SK-N-SH treated with all-trans-retinoic acid at 6 μM for 48 hours (cell line): ENCODE data around the gene SYTL2.

Source experiments
- ATAC-seq: fragments of 200-7000 bp; cut with Tn5 transposase; 3 replicates; pipeline ENCODE4 v1.9.1; 2020; ENCODE audit warnings: mild to moderate bottlenecking, moderate library complexity
- ARNTL ChIP-seq: fragments of 450-650 bp; formaldehyde crosslinking; IDR thresholded peaks from 2 replicates; pipeline ENCODE4 v1.5.0; 2020; ENCODE audit warnings: low read depth, mild to moderate bottlenecking, moderate library complexity, borderline replicate concordance
- BACH2 ChIP-seq: fragments of 250-450 bp; sonication (Bioruptor Pico); IDR thresholded peaks from 2 replicates; pipeline ENCODE4 v1.9.0; 2021; ENCODE audit warnings: mild to moderate bottlenecking, borderline replicate concordance
- CSDC2 ChIP-seq: fragments of 250-450 bp; sonication (Bioruptor Pico); IDR thresholded peaks from 2 replicates; pipeline ENCODE4 v1.5.0; 2020; ENCODE audit warnings: mild to moderate bottlenecking, moderate library complexity
- ESRRG ChIP-seq: fragments of 250-450 bp; sonication (Bioruptor Pico); IDR thresholded peaks from 2 replicates; pipeline ENCODE4 v1.6.1; 2021; ENCODE audit warnings: mild to moderate bottlenecking
- GLIS3 ChIP-seq: fragments of 250-450 bp; sonication (Bioruptor Pico); IDR thresholded peaks from 2 replicates; pipeline ENCODE4 v1.5.0; 2020; ENCODE audit warnings: mild to moderate bottlenecking, moderate library complexity
- ISL1 ChIP-seq: fragments of 250-450 bp; sonication (Bioruptor Pico); IDR thresholded peaks from 2 replicates; pipeline ENCODE4 v2.1.2; 2022; ENCODE audit warnings: mild to moderate bottlenecking, moderate library complexity
- OSR1 ChIP-seq: fragments of 250-450 bp; sonication (Bioruptor Pico); IDR thresholded peaks from 2 replicates; pipeline ENCODE4 v1.8.0; 2022; ENCODE audit warnings: moderate library complexity, mild to moderate bottlenecking, inconsistent platforms
- PPARA ChIP-seq: fragments of 250-450 bp; sonication (Bioruptor Pico); IDR thresholded peaks from 2 replicates; pipeline ENCODE4 v1.5.0; 2020; ENCODE audit warnings: mild to moderate bottlenecking, borderline replicate concordance
- RARB ChIP-seq: fragments of 250-450 bp; sonication (Bioruptor Pico); IDR thresholded peaks from 2 replicates; pipeline ENCODE4 v1.8.0; 2021; ENCODE audit warnings: mild to moderate bottlenecking, moderate library complexity
- SNAI2 ChIP-seq: fragments of 250-450 bp; sonication (Bioruptor Pico); IDR thresholded peaks from 2 replicates; pipeline ENCODE4 v1.5.0; 2020; ENCODE audit warnings: mild to moderate bottlenecking, moderate library complexity
- TCF4 ChIP-seq: fragments of 250-450 bp; sonication (Bioruptor Pico); IDR thresholded peaks from 2 replicates; pipeline ENCODE4 v1.8.0; 2021; ENCODE audit warnings: mild to moderate bottlenecking, moderate library complexity, borderline replicate concordance
- TOX ChIP-seq: fragments of 250-450 bp; sonication (Bioruptor Pico); IDR thresholded peaks from 2 replicates; pipeline ENCODE4 v1.8.0; 2021; ENCODE audit warnings: mild to moderate bottlenecking, moderate library complexity, borderline replicate concordance
- ZC3H10 ChIP-seq: fragments of 250-450 bp; sonication (Bioruptor Pico); IDR thresholded peaks from 2 replicates; pipeline ENCODE4 v1.5.1; 2021; ENCODE audit warnings: mild to moderate bottlenecking, moderate library complexity
- ZFP3 ChIP-seq: fragments of 250-450 bp; sonication (Bioruptor Pico); IDR thresholded peaks from 2 replicates; pipeline ENCODE4 v1.5.0; 2020; ENCODE audit warnings: mild to moderate bottlenecking, moderate library complexity
- ZNF565 ChIP-seq: fragments of 450-650 bp; formaldehyde crosslinking; conservative IDR thresholded peaks from 2 replicates; pipeline ENCODE4 v1.5.0; 2020; ENCODE audit warnings: low read depth, mild to moderate bottlenecking, moderate library complexity
- ZNF70 ChIP-seq: fragments of 450-650 bp; formaldehyde crosslinking; IDR thresholded peaks from 2 replicates; pipeline ENCODE4 v1.5.0; 2020; ENCODE audit warnings: mild to moderate bottlenecking, moderate library complexity
- ZNF8 ChIP-seq: fragments of 450-650 bp; formaldehyde crosslinking; IDR thresholded peaks from 2 replicates; pipeline ENCODE4 v1.5.0; 2020; ENCODE audit warnings: mild to moderate bottlenecking, moderate library complexity
- TF ChIP-seq, protein P1 (sequence below): fragments of 250-450 bp; sonication (Bioruptor Pico); IDR thresholded peaks from 2 replicates; pipeline ENCODE4 v1.8.0; 2021; ENCODE audit warnings: low read depth, mild to moderate bottlenecking, moderate library complexity, borderline replicate concordance
- TF ChIP-seq, protein P2 (sequence below): fragments of 250-450 bp; sonication (Bioruptor Pico); IDR thresholded peaks from 2 replicates; pipeline ENCODE4 v1.5.1; 2020; ENCODE audit warnings: low read depth, mild to moderate bottlenecking, moderate library complexity
- TF ChIP-seq, protein P3 (sequence below): fragments of 250-450 bp; sonication (Bioruptor Pico); IDR thresholded peaks from 2 replicates; pipeline ENCODE4 v1.8.0; 2020; ENCODE audit warnings: mild to moderate bottlenecking, moderate library complexity, borderline replicate concordance
- TF ChIP-seq, protein P4 (sequence below): fragments of 250-450 bp; sonication (Bioruptor Pico); IDR thresholded peaks from 2 replicates; pipeline ENCODE4 v1.5.1; 2021; ENCODE audit warnings: mild to moderate bottlenecking, moderate library complexity
- TF ChIP-seq, protein P5 (sequence below): fragments of 250-450 bp; sonication (Bioruptor Pico); IDR thresholded peaks from 2 replicates; pipeline ENCODE4 v1.5.0; 2020; ENCODE audit warnings: mild to moderate bottlenecking, moderate library complexity

The SYTL2 gene

DNA sequence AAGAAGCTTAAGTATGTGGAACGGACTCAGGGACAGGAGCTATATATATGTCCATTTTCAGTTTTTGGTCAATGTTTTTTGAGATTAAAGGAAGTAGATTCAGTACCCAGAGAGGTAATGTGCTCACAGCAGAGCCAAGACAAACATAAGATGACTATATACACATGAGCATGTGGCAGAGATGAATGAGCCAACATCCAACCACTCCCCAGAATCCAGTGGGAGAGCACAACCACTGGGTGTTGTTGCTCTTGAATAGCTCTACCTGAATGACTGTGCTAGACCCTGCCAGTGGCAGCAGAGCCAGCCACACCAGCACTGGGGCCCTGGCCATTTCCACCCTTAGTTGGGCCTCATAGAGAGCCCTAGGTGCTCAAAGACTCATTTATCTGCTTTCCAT, 10.7 kb upstream of the SYTL2 start:
- ATAC-seq: peak; percentile 27; the same call in 2 of the 3 replicates
- TF ChIP-seq, protein P1, sequence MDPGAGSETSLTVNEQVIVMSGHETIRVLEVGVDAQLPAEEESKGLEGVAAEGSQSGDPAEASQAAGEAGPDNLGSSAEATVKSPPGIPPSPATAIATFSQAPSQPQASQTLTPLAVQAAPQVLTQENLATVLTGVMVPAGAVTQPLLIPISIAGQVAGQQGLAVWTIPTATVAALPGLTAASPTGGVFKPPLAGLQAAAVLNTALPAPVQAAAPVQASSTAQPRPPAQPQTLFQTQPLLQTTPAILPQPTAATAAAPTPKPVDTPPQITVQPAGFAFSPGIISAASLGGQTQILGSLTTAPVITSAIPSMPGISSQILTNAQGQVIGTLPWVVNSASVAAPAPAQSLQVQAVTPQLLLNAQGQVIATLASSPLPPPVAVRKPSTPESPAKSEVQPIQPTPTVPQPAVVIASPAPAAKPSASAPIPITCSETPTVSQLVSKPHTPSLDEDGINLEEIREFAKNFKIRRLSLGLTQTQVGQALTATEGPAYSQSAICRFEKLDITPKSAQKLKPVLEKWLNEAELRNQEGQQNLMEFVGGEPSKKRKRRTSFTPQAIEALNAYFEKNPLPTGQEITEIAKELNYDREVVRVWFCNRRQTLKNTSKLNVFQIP: no peak
- TF ChIP-seq OSR1 (CRISPR knock-in tag) (no peak), TCF4 (no peak), ZNF8 (no peak), ESRRG (CRISPR knock-in tag) (no peak), ZC3H10 (CRISPR knock-in tag) (no peak), SNAI2 (CRISPR knock-in tag) (no peak), ZNF70 (CRISPR knock-in tag) (no peak), ZFP3 (CRISPR knock-in tag) (no peak), ISL1 (CRISPR knock-in tag) (no peak), TOX (no peak), RARB (no peak), ZNF565 (CRISPR knock-in tag) (no peak)
- TF ChIP-seq, protein P2, sequence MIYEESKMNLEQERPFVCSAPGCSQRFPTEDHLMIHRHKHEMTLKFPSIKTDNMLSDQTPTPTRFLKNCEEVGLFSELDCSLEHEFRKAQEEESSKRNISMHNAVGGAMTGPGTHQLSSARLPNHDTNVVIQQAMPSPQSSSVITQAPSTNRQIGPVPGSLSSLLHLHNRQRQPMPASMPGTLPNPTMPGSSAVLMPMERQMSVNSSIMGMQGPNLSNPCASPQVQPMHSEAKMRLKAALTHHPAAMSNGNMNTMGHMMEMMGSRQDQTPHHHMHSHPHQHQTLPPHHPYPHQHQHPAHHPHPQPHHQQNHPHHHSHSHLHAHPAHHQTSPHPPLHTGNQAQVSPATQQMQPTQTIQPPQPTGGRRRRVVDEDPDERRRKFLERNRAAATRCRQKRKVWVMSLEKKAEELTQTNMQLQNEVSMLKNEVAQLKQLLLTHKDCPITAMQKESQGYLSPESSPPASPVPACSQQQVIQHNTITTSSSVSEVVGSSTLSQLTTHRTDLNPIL (CRISPR knock-in tag): no peak
- TF ChIP-seq, protein P3, sequence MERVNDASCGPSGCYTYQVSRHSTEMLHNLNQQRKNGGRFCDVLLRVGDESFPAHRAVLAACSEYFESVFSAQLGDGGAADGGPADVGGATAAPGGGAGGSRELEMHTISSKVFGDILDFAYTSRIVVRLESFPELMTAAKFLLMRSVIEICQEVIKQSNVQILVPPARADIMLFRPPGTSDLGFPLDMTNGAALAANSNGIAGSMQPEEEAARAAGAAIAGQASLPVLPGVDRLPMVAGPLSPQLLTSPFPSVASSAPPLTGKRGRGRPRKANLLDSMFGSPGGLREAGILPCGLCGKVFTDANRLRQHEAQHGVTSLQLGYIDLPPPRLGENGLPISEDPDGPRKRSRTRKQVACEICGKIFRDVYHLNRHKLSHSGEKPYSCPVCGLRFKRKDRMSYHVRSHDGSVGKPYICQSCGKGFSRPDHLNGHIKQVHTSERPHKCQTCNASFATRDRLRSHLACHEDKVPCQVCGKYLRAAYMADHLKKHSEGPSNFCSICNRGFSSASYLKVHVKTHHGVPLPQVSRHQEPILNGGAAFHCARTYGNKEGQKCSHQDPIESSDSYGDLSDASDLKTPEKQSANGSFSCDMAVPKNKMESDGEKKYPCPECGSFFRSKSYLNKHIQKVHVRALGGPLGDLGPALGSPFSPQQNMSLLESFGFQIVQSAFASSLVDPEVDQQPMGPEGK (CRISPR knock-in tag): no peak
- TF ChIP-seq, protein P4, sequence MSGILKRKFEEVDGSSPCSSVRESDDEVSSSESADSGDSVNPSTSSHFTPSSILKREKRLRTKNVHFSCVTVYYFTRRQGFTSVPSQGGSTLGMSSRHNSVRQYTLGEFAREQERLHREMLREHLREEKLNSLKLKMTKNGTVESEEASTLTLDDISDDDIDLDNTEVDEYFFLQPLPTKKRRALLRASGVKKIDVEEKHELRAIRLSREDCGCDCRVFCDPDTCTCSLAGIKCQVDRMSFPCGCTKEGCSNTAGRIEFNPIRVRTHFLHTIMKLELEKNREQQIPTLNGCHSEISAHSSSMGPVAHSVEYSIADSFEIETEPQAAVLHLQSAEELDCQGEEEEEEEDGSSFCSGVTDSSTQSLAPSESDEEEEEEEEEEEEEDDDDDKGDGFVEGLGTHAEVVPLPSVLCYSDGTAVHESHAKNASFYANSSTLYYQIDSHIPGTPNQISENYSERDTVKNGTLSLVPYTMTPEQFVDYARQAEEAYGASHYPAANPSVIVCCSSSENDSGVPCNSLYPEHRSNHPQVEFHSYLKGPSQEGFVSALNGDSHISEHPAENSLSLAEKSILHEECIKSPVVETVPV (CRISPR knock-in tag): no peak
- TF ChIP-seq, protein P5, sequence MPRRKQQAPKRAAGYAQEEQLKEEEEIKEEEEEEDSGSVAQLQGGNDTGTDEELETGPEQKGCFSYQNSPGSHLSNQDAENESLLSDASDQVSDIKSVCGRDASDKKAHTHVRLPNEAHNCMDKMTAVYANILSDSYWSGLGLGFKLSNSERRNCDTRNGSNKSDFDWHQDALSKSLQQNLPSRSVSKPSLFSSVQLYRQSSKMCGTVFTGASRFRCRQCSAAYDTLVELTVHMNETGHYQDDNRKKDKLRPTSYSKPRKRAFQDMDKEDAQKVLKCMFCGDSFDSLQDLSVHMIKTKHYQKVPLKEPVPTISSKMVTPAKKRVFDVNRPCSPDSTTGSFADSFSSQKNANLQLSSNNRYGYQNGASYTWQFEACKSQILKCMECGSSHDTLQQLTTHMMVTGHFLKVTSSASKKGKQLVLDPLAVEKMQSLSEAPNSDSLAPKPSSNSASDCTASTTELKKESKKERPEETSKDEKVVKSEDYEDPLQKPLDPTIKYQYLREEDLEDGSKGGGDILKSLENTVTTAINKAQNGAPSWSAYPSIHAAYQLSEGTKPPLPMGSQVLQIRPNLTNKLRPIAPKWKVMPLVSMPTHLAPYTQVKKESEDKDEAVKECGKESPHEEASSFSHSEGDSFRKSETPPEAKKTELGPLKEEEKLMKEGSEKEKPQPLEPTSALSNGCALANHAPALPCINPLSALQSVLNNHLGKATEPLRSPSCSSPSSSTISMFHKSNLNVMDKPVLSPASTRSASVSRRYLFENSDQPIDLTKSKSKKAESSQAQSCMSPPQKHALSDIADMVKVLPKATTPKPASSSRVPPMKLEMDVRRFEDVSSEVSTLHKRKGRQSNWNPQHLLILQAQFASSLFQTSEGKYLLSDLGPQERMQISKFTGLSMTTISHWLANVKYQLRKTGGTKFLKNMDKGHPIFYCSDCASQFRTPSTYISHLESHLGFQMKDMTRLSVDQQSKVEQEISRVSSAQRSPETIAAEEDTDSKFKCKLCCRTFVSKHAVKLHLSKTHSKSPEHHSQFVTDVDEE (CRISPR knock-in tag): no peak
- TF ChIP-seq, all 23 proteins: peak for 0

DNA sequence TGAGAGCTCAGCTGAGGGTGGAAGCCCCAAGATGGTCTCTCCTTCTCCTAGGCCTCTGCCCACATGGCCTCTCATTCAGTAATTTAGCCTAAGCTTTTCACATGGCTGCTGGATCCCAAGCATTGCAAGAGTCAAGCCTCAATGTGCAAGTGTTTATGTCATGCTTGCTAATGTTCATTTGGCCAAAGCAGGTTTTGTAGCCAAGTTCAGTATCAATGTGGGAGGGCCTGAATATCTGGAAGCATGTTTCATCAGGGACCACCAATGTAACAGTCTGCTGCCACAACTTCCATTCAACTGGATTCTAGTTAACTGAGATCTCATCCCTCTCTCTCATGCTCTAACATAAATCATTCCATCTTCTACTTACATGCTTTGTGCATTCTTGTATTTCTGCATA, 8.5 kb upstream of the SYTL2 start:
- no peak for ATAC-seq
- TF ChIP-seq RARB: no peak
- TF ChIP-seq BACH2 (CRISPR knock-in tag): no peak
- no peak for TF ChIP-seq CSDC2
- TF ChIP-seq GLIS3 (CRISPR knock-in tag): no peak
- TF ChIP-seq, protein P3 (CRISPR knock-in tag): no peak
- no peak for TF ChIP-seq ZC3H10 (CRISPR knock-in tag)
- TF ChIP-seq ZNF8: no peak
- TF ChIP-seq TCF4: no peak
- no peak for TF ChIP-seq ZNF565 (CRISPR knock-in tag)
- no peak for TF ChIP-seq ESRRG (CRISPR knock-in tag)
- TF ChIP-seq, protein P2 (CRISPR knock-in tag): no peak
- no peak for TF ChIP-seq ISL1 (CRISPR knock-in tag)
- TF ChIP-seq PPARA: no peak
- no peak for TF ChIP-seq SNAI2 (CRISPR knock-in tag)
- TF ChIP-seq, protein P1: no peak
- TF ChIP-seq OSR1 (CRISPR knock-in tag): no peak
- no peak for TF ChIP-seq ARNTL
